ENCODE results near the gene ZNF503.
A peak's percentile ranks its signal among the peaks of the same experiment; 100 is the strongest.

The ZNF503 gene

DNA sequence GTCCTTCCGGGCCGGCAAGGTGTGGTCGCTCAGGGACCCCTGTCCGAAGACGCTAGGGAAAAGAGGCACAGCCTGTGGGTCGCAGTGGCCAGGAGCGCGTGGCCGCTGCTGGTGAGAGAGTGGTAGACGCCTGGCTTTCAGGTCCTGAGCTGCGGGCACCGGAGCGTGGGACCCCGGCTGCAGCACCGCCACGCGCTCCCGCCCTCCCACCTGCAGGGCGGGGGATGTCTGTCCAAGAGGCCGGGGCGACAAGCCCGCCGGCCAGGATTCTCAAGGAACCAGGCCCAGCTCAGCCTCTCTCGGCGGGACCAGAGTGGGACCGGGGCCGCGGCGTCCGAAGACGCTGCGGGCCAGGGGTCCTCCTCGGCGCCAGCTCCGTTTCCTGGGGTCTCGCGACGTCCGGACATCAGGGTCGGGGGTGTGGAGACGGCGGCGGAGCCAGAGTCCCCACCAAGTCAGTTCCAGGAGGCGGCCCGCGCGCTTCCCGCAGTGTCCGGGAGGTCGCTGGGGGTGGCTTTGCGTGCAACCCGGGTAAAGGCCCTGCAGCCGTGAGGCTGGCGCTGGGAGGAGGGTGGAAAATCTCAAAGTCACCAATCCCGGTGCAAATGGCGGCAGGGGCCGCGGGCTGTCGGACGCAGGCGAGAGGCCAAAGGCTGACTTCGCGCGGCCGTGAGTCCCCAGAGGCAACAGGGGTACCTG is 5.5 kb downstream of the ZNF503 start:
- Histone ChIP-seq H3K4me1 (ENCODE audit: control insufficient read depth in 5 of 5, insufficient read depth in 5 of 5, low read length in 5 of 5) (peaks cover 0 to 45% (median 45%) of the 10 kb centered on the region in 5 donors), H3K36me3 (ENCODE audit: control insufficient read depth in 5 of 5, insufficient read depth in 5 of 5, low read length in 5 of 5) (peaks cover 0 to 13% (median 6%) of the 10 kb centered on the region in 5 donors), H3K27ac (ENCODE audit: low read depth, low read length) (peak overlapping the region; percentile 93), H3K9ac (ENCODE audit: low read length in 5 of 5) (peak overlapping the region in 4 of 5 donors; percentile 30 to 75 (median 65)), H3K9me3 (ENCODE audit: control insufficient read depth in 5 of 5, low read length in 5 of 5) (no peaks in the 10 kb centered on the region), H3K27me3 (ENCODE audit: control insufficient read depth in 5 of 5, insufficient read depth in 4 of 5, low read length in 5 of 5) (peaks cover 0 to 5% (median 0%) of the 10 kb centered on the region in 5 donors), H3K4me3 (ENCODE audit: low read depth in 1 of 5, low read length in 5 of 5) (peak overlapping the region; percentile 48 to 99 (median 93))

- peaks cover 0 to 5% (median 0%) of the 10 kb centered on the region in 5 donors for H3K27me3 ChIP-seq (ENCODE audit: control insufficient read depth in 5 of 5, insufficient read depth in 4 of 5, low read length in 5 of 5)
- H3K9me3 ChIP-seq (ENCODE audit: control insufficient read depth in 5 of 5, low read length in 5 of 5) = no peaks in the 10 kb centered on the region
- peaks cover 0 to 13% (median 6%) of the 10 kb centered on the region in 5 donors for H3K36me3 ChIP-seq (ENCODE audit: control insufficient read depth in 5 of 5, insufficient read depth in 5 of 5, low read length in 5 of 5)
- H3K9ac ChIP-seq (ENCODE audit: low read length in 5 of 5) = peak overlapping the region in 4 of 5 donors; percentile 30 to 75 (median 65)
- H3K4me1 ChIP-seq (ENCODE audit: control insufficient read depth in 5 of 5, insufficient read depth in 5 of 5, low read length in 5 of 5) = peaks cover 0 to 40% (median 37%) of the 10 kb centered on the region in 5 donors
- H3K27ac ChIP-seq (ENCODE audit: low read depth, low read length) = peak overlapping the region; percentile 93
- H3K4me3 ChIP-seq (ENCODE audit: low read depth in 1 of 5, low read length in 5 of 5) = peak overlapping the region; percentile 67 to 99 (median 93)
Observed at GRCh38 chr10:75395066-75395931, 6.3 kb downstream of the ZNF503 start.

DNA sequence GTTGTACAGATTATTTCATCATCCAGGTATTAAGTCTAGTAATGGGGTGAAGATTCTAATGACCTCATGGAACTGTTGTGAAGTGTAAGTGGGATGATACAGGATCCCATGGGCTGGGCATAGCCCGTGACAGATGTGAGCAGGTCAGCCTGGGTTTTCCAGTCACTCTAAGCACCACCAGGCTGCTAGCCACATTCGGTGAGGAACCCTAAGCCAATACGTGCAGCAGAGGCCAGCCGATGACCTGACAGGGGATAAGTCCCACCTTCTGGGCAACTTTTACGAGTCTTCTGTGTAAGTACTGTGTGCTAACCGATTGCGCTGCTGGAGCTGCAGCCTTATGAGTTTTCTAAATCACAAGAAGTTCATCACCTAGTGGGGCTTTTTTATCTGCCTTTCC is 7.3 kb downstream of the ZNF503 start:
- peaks cover 0 to 34% (median 28%) of the 10 kb centered on the region in 5 donors for H3K4me1 ChIP-seq (ENCODE audit: control insufficient read depth in 5 of 5, insufficient read depth in 5 of 5, low read length in 5 of 5)
- peaks cover 0 to 13% (median 6%) of the 10 kb centered on the region in 5 donors for H3K36me3 ChIP-seq (ENCODE audit: control insufficient read depth in 5 of 5, insufficient read depth in 5 of 5, low read length in 5 of 5)
- H3K27ac ChIP-seq (ENCODE audit: low read depth, low read length) = no peak overlapping the region
- H3K27me3 ChIP-seq (ENCODE audit: control insufficient read depth in 5 of 5, insufficient read depth in 4 of 5, low read length in 5 of 5) = peaks cover 0 to 5% (median 0%) of the 10 kb centered on the region in 5 donors
- H3K9me3 ChIP-seq (ENCODE audit: control insufficient read depth in 5 of 5, low read length in 5 of 5) = no peaks in the 10 kb centered on the region
- no peak overlapping the region for H3K9ac ChIP-seq (ENCODE audit: low read length in 5 of 5)
- H3K4me3 ChIP-seq (ENCODE audit: low read depth in 1 of 5, low read length in 5 of 5) = no peak overlapping the region

DNA sequence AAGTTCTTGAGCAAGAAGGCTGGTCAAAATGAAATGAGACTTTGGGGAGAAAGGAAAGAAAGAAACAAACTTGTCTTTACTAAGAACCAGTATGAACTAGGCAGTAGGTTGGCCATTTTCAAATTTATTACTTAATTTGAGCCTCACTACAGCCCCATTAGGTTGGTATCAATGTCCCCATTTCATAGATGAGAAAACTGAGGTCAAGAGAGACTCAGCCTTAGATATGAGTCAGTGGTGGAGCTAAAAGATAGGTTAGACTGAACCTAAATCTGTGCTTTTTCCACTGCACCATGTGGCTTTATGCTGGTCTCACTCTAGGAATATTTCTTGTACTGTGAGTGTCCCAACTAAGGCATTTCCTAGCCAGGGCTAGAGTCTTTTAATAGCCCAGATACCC is 8.8 kb downstream of the ZNF503 start:
- Histone ChIP-seq H3K4me3 (ENCODE audit: low read depth in 1 of 5, low read length in 5 of 5) (no peak overlapping the region), H3K4me1 (ENCODE audit: control insufficient read depth in 5 of 5, insufficient read depth in 5 of 5, low read length in 5 of 5) (peaks cover 0 to 25% (median 21%) of the 10 kb centered on the region in 5 donors), H3K27me3 (ENCODE audit: control insufficient read depth in 5 of 5, insufficient read depth in 4 of 5, low read length in 5 of 5) (peaks cover 0 to 5% (median 0%) of the 10 kb centered on the region in 5 donors), H3K27ac (ENCODE audit: low read depth, low read length) (no peak overlapping the region), H3K9ac (ENCODE audit: low read length in 5 of 5) (no peak overlapping the region), H3K36me3 (ENCODE audit: control insufficient read depth in 5 of 5, insufficient read depth in 5 of 5, low read length in 5 of 5) (peaks cover 0 to 7% (median 0%) of the 10 kb centered on the region in 5 donors), H3K9me3 (ENCODE audit: control insufficient read depth in 5 of 5, low read length in 5 of 5) (no peaks in the 10 kb centered on the region)

GRCh38 chr10:75392271-75392670 is 9.3 kb downstream of the ZNF503 start:
- H3K9ac ChIP-seq (ENCODE audit: low read length in 5 of 5) = no peak overlapping the region
- no peaks in the 10 kb centered on the region for H3K9me3 ChIP-seq (ENCODE audit: control insufficient read depth in 5 of 5, low read length in 5 of 5)
- H3K4me1 ChIP-seq (ENCODE audit: control insufficient read depth in 5 of 5, insufficient read depth in 5 of 5, low read length in 5 of 5) = peaks cover 0 to 21% (median 21%) of the 10 kb centered on the region in 5 donors
- peaks cover 0 to 7% (median 0%) of the 10 kb centered on the region in 5 donors for H3K36me3 ChIP-seq (ENCODE audit: control insufficient read depth in 5 of 5, insufficient read depth in 5 of 5, low read length in 5 of 5)
- H3K27ac ChIP-seq (ENCODE audit: low read depth, low read length) = no peak overlapping the region
- peaks cover 0 to 5% (median 0%) of the 10 kb centered on the region in 5 donors for H3K27me3 ChIP-seq (ENCODE audit: control insufficient read depth in 5 of 5, insufficient read depth in 4 of 5, low read length in 5 of 5)
- no peak overlapping the region for H3K4me3 ChIP-seq (ENCODE audit: low read depth in 1 of 5, low read length in 5 of 5)

- Histone ChIP-seq H3K27ac (ENCODE audit: low read depth, low read length) (no peak overlapping the region), H3K9me3 (ENCODE audit: control insufficient read depth in 5 of 5, low read length in 5 of 5) (peaks cover 5 to 13% (median 10%) of the 10 kb centered on the region in 5 donors), H3K9ac (ENCODE audit: low read length in 5 of 5) (no peak overlapping the region), H3K36me3 (ENCODE audit: control insufficient read depth in 5 of 5, insufficient read depth in 5 of 5, low read length in 5 of 5) (peaks cover 0 to 7% (median 0%) of the 10 kb centered on the region in 5 donors), H3K27me3 (ENCODE audit: control insufficient read depth in 5 of 5, insufficient read depth in 4 of 5, low read length in 5 of 5) (no peaks in the 10 kb centered on the region), H3K4me1 (ENCODE audit: control insufficient read depth in 5 of 5, insufficient read depth in 5 of 5, low read length in 5 of 5) (peaks cover 0 to 5% (median 4%) of the 10 kb centered on the region in 5 donors), H3K4me3 (ENCODE audit: low read depth in 1 of 5, low read length in 5 of 5) (no peak overlapping the region)
Observed at GRCh38 chr10:75390178-75390577, 11.4 kb downstream of the ZNF503 start.

GRCh38 chr10:75388082-75388481 is 13.5 kb downstream of the ZNF503 start:
- H3K4me3 ChIP-seq (ENCODE audit: low read depth in 1 of 5, low read length in 5 of 5) = no peak overlapping the region
- no peak overlapping the region for H3K9ac ChIP-seq (ENCODE audit: low read length in 5 of 5)
- no peaks in the 10 kb centered on the region for H3K4me1 ChIP-seq (ENCODE audit: control insufficient read depth in 5 of 5, insufficient read depth in 5 of 5, low read length in 5 of 5)
- H3K9me3 ChIP-seq (ENCODE audit: control insufficient read depth in 5 of 5, low read length in 5 of 5) = peaks cover 5 to 13% (median 10%) of the 10 kb centered on the region in 5 donors
- H3K27me3 ChIP-seq (ENCODE audit: control insufficient read depth in 5 of 5, insufficient read depth in 4 of 5, low read length in 5 of 5) = no peaks in the 10 kb centered on the region
- H3K36me3 ChIP-seq (ENCODE audit: control insufficient read depth in 5 of 5, insufficient read depth in 5 of 5, low read length in 5 of 5) = no peaks in the 10 kb centered on the region
- H3K27ac ChIP-seq (ENCODE audit: low read depth, low read length) = no peak overlapping the region

DNA sequence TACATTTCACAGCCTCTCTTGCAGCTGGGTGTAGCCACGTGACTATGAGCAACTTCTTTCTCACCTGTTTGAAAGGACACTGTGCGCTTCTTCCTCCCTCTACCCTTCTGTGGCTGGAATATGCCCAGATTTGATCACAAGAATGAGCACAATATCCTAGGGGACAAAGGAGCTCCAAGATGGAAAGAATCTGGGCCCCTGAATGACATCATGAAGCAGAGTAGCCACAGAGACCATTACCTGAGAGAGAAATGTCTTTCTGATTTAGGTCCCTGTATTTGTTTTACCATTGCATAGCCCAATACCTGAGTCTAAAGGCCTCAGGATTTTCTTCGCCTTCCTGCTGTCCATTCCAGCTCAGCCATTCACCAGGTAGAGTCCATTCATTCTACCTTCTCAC is 15.4 kb downstream of the ZNF503 start:
- peaks cover 5 to 13% (median 10%) of the 10 kb centered on the region in 5 donors for H3K9me3 ChIP-seq (ENCODE audit: control insufficient read depth in 5 of 5, low read length in 5 of 5)
- no peak overlapping the region for H3K9ac ChIP-seq (ENCODE audit: low read length in 5 of 5)
- no peak overlapping the region for H3K4me3 ChIP-seq (ENCODE audit: low read depth in 1 of 5, low read length in 5 of 5)
- no peaks in the 10 kb centered on the region for H3K4me1 ChIP-seq (ENCODE audit: control insufficient read depth in 5 of 5, insufficient read depth in 5 of 5, low read length in 5 of 5)
- no peaks in the 10 kb centered on the region for H3K27me3 ChIP-seq (ENCODE audit: control insufficient read depth in 5 of 5, insufficient read depth in 4 of 5, low read length in 5 of 5)
- H3K27ac ChIP-seq (ENCODE audit: low read depth, low read length) = no peak overlapping the region
- no peaks in the 10 kb centered on the region for H3K36me3 ChIP-seq (ENCODE audit: control insufficient read depth in 5 of 5, insufficient read depth in 5 of 5, low read length in 5 of 5)

DNA sequence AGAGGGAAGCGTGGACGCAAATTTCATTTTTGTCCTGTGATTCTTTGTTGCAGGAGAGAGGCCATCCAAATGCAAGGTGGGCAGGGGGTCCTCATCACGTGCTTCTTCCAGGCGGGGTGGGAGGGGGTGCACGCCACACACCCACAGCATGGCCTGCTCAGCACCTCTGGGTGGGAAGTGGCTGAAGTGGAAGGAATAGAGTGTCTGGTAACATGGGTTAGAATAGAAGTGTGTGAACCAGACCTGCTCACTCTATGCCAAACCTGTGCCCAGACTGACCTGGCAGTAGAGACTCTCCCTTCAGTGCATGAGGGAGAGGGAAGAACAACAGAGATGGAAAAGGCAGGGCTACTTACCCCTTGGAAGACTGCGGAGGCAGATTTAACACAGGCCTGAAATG is 21.7 kb downstream of the ZNF503 start:
- no peaks in the 10 kb centered on the region for H3K9me3 ChIP-seq (ENCODE audit: control insufficient read depth in 5 of 5, low read length in 5 of 5)
- no peaks in the 10 kb centered on the region for H3K27me3 ChIP-seq (ENCODE audit: control insufficient read depth in 5 of 5, insufficient read depth in 4 of 5, low read length in 5 of 5)
- no peak overlapping the region for H3K27ac ChIP-seq (ENCODE audit: low read depth, low read length)
- H3K4me1 ChIP-seq (ENCODE audit: control insufficient read depth in 5 of 5, insufficient read depth in 5 of 5, low read length in 5 of 5) = peaks cover 0 to 3% (median 0%) of the 10 kb centered on the region in 5 donors
- H3K36me3 ChIP-seq (ENCODE audit: control insufficient read depth in 5 of 5, insufficient read depth in 5 of 5, low read length in 5 of 5) = no peaks in the 10 kb centered on the region
- H3K9ac ChIP-seq (ENCODE audit: low read length in 5 of 5) = no peak overlapping the region
- H3K4me3 ChIP-seq (ENCODE audit: low read depth in 1 of 5, low read length in 5 of 5) = no peak overlapping the region

Measured in subcutaneous abdominal adipose tissue (tissue), 5 donors.